Activated CD8-positive, alpha-beta T cell treated with anti-CD3 and anti-CD28 coated beads for 36 hours (primary cell): Measurements from ENCODE around the gene ITPR2. TPM values are rescaled to one million over a fixed set of nuclear protein-coding genes. Genes with fewer than 3 reads are reported as not detected.

Source experiments
- ATAC-seq: fragments of 200-7000 bp; cut with Tn5 transposase; one replicate; pipeline ENCODE4 v1.10.0; 2021; ENCODE audit warnings: mild to moderate bottlenecking, moderate library complexity
- CTCF ChIA-PET: fragments of 350-600 bp; sonication (Branson Sonifier 250); formaldehyde crosslinking; loops from one replicate; lab custom pipeline; 2021; ENCODE audit warnings: antibody characterized with exemption; lab: Charles Lee
- POLR2A ChIA-PET: fragments of 350-600 bp; sonication (Branson Sonifier 250); formaldehyde crosslinking; loops from one replicate; lab custom pipeline; 2021; ENCODE audit warnings: antibody characterized with exemption; lab: Charles Lee
- DNase-seq: peaks from one replicate; pipeline ENCODE4 v3.0.0-alpha.2; 2020
- H3K27ac Mint-ChIP-seq: one replicate; pipeline ENCODE4 v1.8.0; 2021; ENCODE audit warnings: mild to moderate bottlenecking, mixed read lengths
- H3K27me3 Mint-ChIP-seq: one replicate; pipeline ENCODE4 v1.8.0; 2021; ENCODE audit warnings: mixed read lengths
- H3K36me3 Mint-ChIP-seq: one replicate; pipeline ENCODE4 v1.8.0; 2021; ENCODE audit warnings: low read depth, mixed read lengths
- H3K4me1 Mint-ChIP-seq: one replicate; pipeline ENCODE4 v1.8.0; 2021; ENCODE audit warnings: low read depth, mixed read lengths
- H3K4me3 Mint-ChIP-seq: one replicate; pipeline ENCODE4 v1.8.0; 2021; ENCODE audit warnings: mild to moderate bottlenecking, moderate library complexity, mixed read lengths
- H3K9me3 Mint-ChIP-seq: one replicate; pipeline ENCODE4 v1.8.0; 2021; ENCODE audit warnings: mixed read lengths
- intact Hi-C: fragments of 100-400 bp; cut with micrococcal nuclease; formaldehyde crosslinking; loops from one replicate; pipeline ENCODE4 v1.10.0; 2022
- total RNA-seq, 2 experiments: library from RNA; stranded (reverse); gene quantifications; one replicate each; pipeline ENCODE4 v1.2.3, GENCODE V29; 2021
- TF ChIP-seq, protein P1 (sequence below): fragments of 200-600 bp; IDR thresholded peaks from one replicate; pipeline ENCODE4 v1.8.0; 2022; ENCODE audit warnings: antibody characterized with exemption, mild to moderate bottlenecking

ITPR2 gene
- total RNA-seq, 2 experiments from 2014 or later: 38.9 to 41.2 TPM

DNA sequence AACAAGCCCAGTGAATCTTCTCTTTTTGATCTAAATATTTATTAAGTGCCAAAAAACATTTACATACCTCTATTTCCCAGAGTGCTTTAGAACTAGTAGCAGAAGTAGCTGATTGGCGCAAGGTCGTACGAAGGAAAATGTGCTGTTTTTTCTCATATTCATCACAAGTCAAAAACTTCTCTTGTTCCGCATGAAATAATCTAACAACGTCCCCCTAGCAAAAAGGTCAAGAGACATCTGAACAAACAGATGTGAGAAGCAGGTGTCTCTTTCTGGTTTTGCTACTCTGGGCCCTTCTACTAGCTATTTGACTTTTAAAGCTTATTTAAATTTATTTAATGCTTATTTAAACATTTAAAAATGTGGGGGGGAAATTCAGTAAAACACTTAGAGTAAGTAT is 117.8 kb downstream of the ITPR2 start:
- TF ChIP-seq, protein P1, sequence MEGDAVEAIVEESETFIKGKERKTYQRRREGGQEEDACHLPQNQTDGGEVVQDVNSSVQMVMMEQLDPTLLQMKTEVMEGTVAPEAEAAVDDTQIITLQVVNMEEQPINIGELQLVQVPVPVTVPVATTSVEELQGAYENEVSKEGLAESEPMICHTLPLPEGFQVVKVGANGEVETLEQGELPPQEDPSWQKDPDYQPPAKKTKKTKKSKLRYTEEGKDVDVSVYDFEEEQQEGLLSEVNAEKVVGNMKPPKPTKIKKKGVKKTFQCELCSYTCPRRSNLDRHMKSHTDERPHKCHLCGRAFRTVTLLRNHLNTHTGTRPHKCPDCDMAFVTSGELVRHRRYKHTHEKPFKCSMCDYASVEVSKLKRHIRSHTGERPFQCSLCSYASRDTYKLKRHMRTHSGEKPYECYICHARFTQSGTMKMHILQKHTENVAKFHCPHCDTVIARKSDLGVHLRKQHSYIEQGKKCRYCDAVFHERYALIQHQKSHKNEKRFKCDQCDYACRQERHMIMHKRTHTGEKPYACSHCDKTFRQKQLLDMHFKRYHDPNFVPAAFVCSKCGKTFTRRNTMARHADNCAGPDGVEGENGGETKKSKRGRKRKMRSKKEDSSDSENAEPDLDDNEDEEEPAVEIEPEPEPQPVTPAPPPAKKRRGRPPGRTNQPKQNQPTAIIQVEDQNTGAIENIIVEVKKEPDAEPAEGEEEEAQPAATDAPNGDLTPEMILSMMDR: no peak
- ChIA-PET CTCF (interaction anchor here (1.1 to 2.2 kb wide), 4 partner anchors 14 to 170 kb away, joined by 3 to 6 read pairs (median 4); partner anchors contain the start of gene ITPR2), POLR2A (no interaction called here)
- H3K4me1 Mint-ChIP-seq: peaks cover 2% of the 10 kb centered on the region
- DNase-seq (no peak), ATAC-seq (no peak)
- H3K27ac Mint-ChIP-seq: no peak overlapping the region
- H3K36me3 Mint-ChIP-seq: peaks cover 25% of the 10 kb centered on the region
- intact Hi-C loops: no loop called here
- H3K27me3 Mint-ChIP-seq: no peaks in the 10 kb centered on the region
- no peak overlapping the region for H3K4me3 Mint-ChIP-seq
- H3K9me3 Mint-ChIP-seq: no peaks in the 10 kb centered on the region

GRCh38 chr12:26713885-26714383 is 119.1 kb downstream of the ITPR2 start:
- ATAC-seq (no peak), DNase-seq (no peak)
- Mint-ChIP-seq H3K4me3 (no peak overlapping the region), H3K4me1 (peaks cover 5% of the 10 kb centered on the region), H3K27ac (no peak overlapping the region), H3K27me3 (no peaks in the 10 kb centered on the region), H3K36me3 (peaks cover 28% of the 10 kb centered on the region), H3K9me3 (no peaks in the 10 kb centered on the region)
- ChIA-PET POLR2A (no interaction called here), CTCF (interaction anchor here (0.6 to 1.5 kb wide), 2 partner anchors 12 to 78 kb away, joined by 3 to 7 read pairs; no protein-coding TSS in a partner anchor)
- intact Hi-C loops: no loop called here
- TF ChIP-seq, protein P1: no peak

- Mint-ChIP-seq H3K36me3 (peaks cover 37% of the 10 kb centered on the region), H3K27me3 (no peaks in the 10 kb centered on the region), H3K27ac (no peak overlapping the region), H3K4me3 (no peak overlapping the region), H3K4me1 (peaks cover 5% of the 10 kb centered on the region), H3K9me3 (no peaks in the 10 kb centered on the region)
- ChIA-PET CTCF (interaction anchor here (1.5 kb wide), 1 partner anchor 11 kb away, joined by 7 read pairs; no protein-coding TSS in a partner anchor), POLR2A (no interaction called here)
- ATAC-seq (no peak), DNase-seq (no peak)
- intact Hi-C loops: no loop called here
- TF ChIP-seq, protein P1: no peak
Observed at GRCh38 chr12:26712892-26713291, 120.1 kb downstream of the ITPR2 start.

DNA sequence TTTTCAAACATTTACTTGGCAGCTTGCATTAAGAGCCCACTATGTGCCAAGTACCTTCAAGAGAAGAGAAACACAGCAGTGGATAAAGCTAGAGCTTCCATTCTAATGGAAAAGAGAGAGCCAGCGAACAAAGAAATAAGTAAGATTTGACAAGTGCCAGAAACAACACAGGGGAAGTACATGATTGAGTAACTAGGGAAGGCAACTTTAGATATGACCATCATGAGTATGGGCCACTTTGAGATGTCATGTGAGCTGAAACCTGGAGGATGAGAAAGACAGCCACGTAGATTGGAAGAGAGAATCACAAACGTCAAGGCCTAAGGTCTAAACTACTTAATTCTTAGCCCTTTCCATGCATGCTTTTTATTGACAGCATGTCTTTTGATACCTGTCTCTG is 121.4 kb downstream of the ITPR2 start:
- peaks cover 39% of the 10 kb centered on the region for H3K36me3 Mint-ChIP-seq
- no peak overlapping the region for H3K4me3 Mint-ChIP-seq
- ChIA-PET POLR2A (no interaction called here), CTCF (interaction anchor here (1.7 to 2.9 kb wide), 2 partner anchors 8 to 10 kb away, joined by 5 to 17 read pairs; no protein-coding TSS in a partner anchor)
- peaks cover 5% of the 10 kb centered on the region for H3K4me1 Mint-ChIP-seq
- H3K9me3 Mint-ChIP-seq: no peaks in the 10 kb centered on the region
- TF ChIP-seq, protein P1: no peak
- intact Hi-C loops: no loop called here
- H3K27me3 Mint-ChIP-seq: no peaks in the 10 kb centered on the region
- no peak for DNase-seq
- H3K27ac Mint-ChIP-seq: no peak overlapping the region
- ATAC-seq: no peak

DNA sequence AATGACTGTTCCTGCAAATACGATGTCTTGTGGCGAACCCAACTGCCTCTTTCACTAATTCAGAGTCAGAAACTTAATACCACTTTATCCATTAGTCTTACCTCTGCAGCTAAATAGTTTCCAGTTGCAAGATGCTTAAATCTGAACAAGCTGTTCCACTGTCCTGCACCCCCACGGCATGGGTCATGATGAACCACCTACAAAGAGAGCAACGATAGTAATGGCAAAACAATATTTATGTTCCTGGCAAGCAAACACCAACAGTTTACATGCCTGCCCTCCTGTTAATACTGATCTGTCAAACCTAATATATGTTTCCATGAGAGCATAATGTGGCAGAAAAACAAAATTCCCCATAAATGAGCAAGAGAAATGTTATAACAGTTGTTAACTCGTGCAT is 121.9 kb downstream of the ITPR2 start:
- H3K4me3 Mint-ChIP-seq: no peak overlapping the region
- no peaks in the 10 kb centered on the region for H3K9me3 Mint-ChIP-seq
- H3K36me3 Mint-ChIP-seq: peaks cover 39% of the 10 kb centered on the region
- no peak overlapping the region for H3K27ac Mint-ChIP-seq
- DNase-seq (no peak), ATAC-seq (no peak)
- TF ChIP-seq, protein P1: no peak
- ChIA-PET CTCF (interaction anchor here (1.7 to 2.9 kb wide), 2 partner anchors 9 kb away, joined by 5 to 17 read pairs; no protein-coding TSS in a partner anchor), POLR2A (no interaction called here)
- intact Hi-C loops: no loop called here
- peaks cover 5% of the 10 kb centered on the region for H3K4me1 Mint-ChIP-seq
- no peaks in the 10 kb centered on the region for H3K27me3 Mint-ChIP-seq
